ENCODE data around the gene RPS28.
"Not testable (repeated sequence)": the region's sequence is repeated elsewhere in the genome, so short reads cannot be mapped to it uniquely, and the experiment has no call there.

GRCh38 chr19:8276508-8276907 lies 44.8 kb upstream of the RPS28 start:
- TF ChIP-seq, protein P1, sequence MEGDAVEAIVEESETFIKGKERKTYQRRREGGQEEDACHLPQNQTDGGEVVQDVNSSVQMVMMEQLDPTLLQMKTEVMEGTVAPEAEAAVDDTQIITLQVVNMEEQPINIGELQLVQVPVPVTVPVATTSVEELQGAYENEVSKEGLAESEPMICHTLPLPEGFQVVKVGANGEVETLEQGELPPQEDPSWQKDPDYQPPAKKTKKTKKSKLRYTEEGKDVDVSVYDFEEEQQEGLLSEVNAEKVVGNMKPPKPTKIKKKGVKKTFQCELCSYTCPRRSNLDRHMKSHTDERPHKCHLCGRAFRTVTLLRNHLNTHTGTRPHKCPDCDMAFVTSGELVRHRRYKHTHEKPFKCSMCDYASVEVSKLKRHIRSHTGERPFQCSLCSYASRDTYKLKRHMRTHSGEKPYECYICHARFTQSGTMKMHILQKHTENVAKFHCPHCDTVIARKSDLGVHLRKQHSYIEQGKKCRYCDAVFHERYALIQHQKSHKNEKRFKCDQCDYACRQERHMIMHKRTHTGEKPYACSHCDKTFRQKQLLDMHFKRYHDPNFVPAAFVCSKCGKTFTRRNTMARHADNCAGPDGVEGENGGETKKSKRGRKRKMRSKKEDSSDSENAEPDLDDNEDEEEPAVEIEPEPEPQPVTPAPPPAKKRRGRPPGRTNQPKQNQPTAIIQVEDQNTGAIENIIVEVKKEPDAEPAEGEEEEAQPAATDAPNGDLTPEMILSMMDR (IDR thresholded peaks at IDR 0.05; ENCODE audit: low read length): not testable (repeated sequence)
- TF ChIP-seq EZH2 (IDR thresholded peaks at IDR 0.05; ENCODE audit: borderline replicate concordance, low read length): not testable (repeated sequence)

Measured in OCI-LY1 (cell line).